WTC11 (cell line): ENCODE measurements around the gene OGN. TPM values are rescaled to one million over a fixed set of nuclear protein-coding genes. Genes with fewer than 3 reads are reported as not detected.

Experiments used
- ATAC-seq: fragments of 200-7000 bp; cut with Tn5 transposase; 2 replicates; pipeline ENCODE4 v1.10.0; 2021; ENCODE audit warnings: mild to moderate bottlenecking, moderate library complexity
- CTCF ChIA-PET: fragments of 300-600 bp; sonication (Branson Sonifier 250); formaldehyde crosslinking; loops from one replicate; lab custom pipeline; 2021; ENCODE audit warnings: antibody characterized with exemption; lab: Charles Lee
- POLR2A ChIA-PET: fragments of 350-600 bp; sonication (Branson Sonifier 250); formaldehyde crosslinking; loops from one replicate; lab custom pipeline; 2021; ENCODE audit warnings: antibody characterized with exemption; lab: Charles Lee
- DNase-seq: peaks from one replicate; pipeline ENCODE4 v3.0.0; 2021; ENCODE audit warnings: low spot score
- H3K27ac Mint-ChIP-seq: 2 replicates; pipeline ENCODE4 v1.8.0; 2021; ENCODE audit warnings: mixed read lengths
- H3K27me3 Mint-ChIP-seq: 2 replicates; pipeline ENCODE4 v1.8.0; 2021; ENCODE audit warnings: low read depth, mild to moderate bottlenecking, moderate library complexity, mixed read lengths
- H3K36me3 Mint-ChIP-seq: 2 replicates; pipeline ENCODE4 v1.8.0; 2021; ENCODE audit warnings: mixed read lengths
- H3K4me1 Mint-ChIP-seq: 2 replicates; pipeline ENCODE4 v1.8.0; 2022; ENCODE audit warnings: mixed read lengths
- H3K4me3 Mint-ChIP-seq: 2 replicates; pipeline ENCODE4 v1.8.0; 2021; ENCODE audit warnings: mild to moderate bottlenecking, moderate library complexity, mixed read lengths
- H3K9me3 Mint-ChIP-seq: 2 replicates; pipeline ENCODE4 v1.8.0; 2021; ENCODE audit warnings: mixed read lengths
- HMGA2 ChIP-seq: fragments of 250-450 bp; sonication (Bioruptor Pico); IDR thresholded peaks from 2 replicates; pipeline ENCODE4 v1.4.0; 2021; ENCODE audit warnings: mild to moderate bottlenecking, moderate library complexity
- NFYB ChIP-seq: sonication (generic); formaldehyde crosslinking; conservative IDR thresholded peaks from 2 replicates; pipeline ENCODE4 v1.8.0; 2022; ENCODE audit warnings: low read depth, missing genetic modification reagents
- NR1H2 ChIP-seq: sonication (generic); formaldehyde crosslinking; IDR thresholded peaks from 2 replicates; pipeline ENCODE4 v1.9.0; 2021; ENCODE audit warnings: mild to moderate bottlenecking, moderate library complexity, missing genetic modification reagents
- TCF7 ChIP-seq: sonication (generic); formaldehyde crosslinking; IDR thresholded peaks from 2 replicates; pipeline ENCODE4 v1.8.0; 2022; ENCODE audit warnings: mild to moderate bottlenecking, low read depth, missing genetic modification reagents, moderate library complexity
- ZNF138 ChIP-seq: sonication (generic); formaldehyde crosslinking; conservative IDR thresholded peaks from 2 replicates; pipeline ENCODE4 v1.8.1; 2022; ENCODE audit warnings: mild to moderate bottlenecking, moderate library complexity, missing genetic modification reagents
- total RNA-seq: library from RNA; stranded (reverse); gene quantifications from 3 replicates; pipeline ENCODE4 v1.2.3, GENCODE V29; 2021
- TF ChIP-seq, protein P1 (sequence below): sonication (generic); formaldehyde crosslinking; IDR thresholded peaks from 2 replicates; pipeline ENCODE4 v1.8.1; 2023; ENCODE audit warnings: mild to moderate bottlenecking, missing genetic modification reagents, moderate library complexity
- TF ChIP-seq, protein P2 (sequence below): sonication (generic); formaldehyde crosslinking; IDR thresholded peaks from 2 replicates; pipeline ENCODE4 v1.8.1; 2022; ENCODE audit warnings: low read depth, mild to moderate bottlenecking, moderate library complexity, missing genetic modification reagents, borderline replicate concordance
- TF ChIP-seq, protein P3 (sequence below): sonication (generic); formaldehyde crosslinking; IDR thresholded peaks from 2 replicates; pipeline ENCODE4 v1.8.1; 2023; ENCODE audit warnings: mild to moderate bottlenecking, missing genetic modification reagents, borderline replicate concordance
- TF ChIP-seq, protein P4 (sequence below): sonication (generic); formaldehyde crosslinking; IDR thresholded peaks from 2 replicates; pipeline ENCODE4 v1.8.1; 2022; ENCODE audit warnings: low read depth, missing genetic modification reagents, borderline replicate concordance
- TF ChIP-seq, protein P5 (sequence below): fragments of 250-450 bp; sonication (Bioruptor Pico); IDR thresholded peaks from 2 replicates; pipeline ENCODE4 v1.9.0; 2021; ENCODE audit warnings: moderate library complexity, mild to moderate bottlenecking, inconsistent platforms, borderline replicate concordance
- TF ChIP-seq, protein P6 (sequence below): sonication (generic); formaldehyde crosslinking; IDR thresholded peaks from 2 replicates; pipeline ENCODE4 v1.8.0; 2022; ENCODE audit warnings: mild to moderate bottlenecking, missing genetic modification reagents
- TF ChIP-seq, protein P7 (sequence below): sonication (generic); formaldehyde crosslinking; IDR thresholded peaks from 2 replicates; pipeline ENCODE4 v1.8.0; 2023; ENCODE audit warnings: mild to moderate bottlenecking, missing genetic modification reagents
- TF ChIP-seq, protein P8 (sequence below): sonication (generic); formaldehyde crosslinking; IDR thresholded peaks from 2 replicates; pipeline ENCODE4 v1.8.0; 2022; ENCODE audit warnings: mild to moderate bottlenecking, missing genetic modification reagents
- TF ChIP-seq, protein P9 (sequence below): sonication (generic); formaldehyde crosslinking; IDR thresholded peaks from 2 replicates; pipeline ENCODE4 v1.8.1; 2022; ENCODE audit warnings: mild to moderate bottlenecking, moderate library complexity, missing genetic modification reagents

The OGN gene
- total RNA-seq, 1 experiment from 2014 or later, result not detected

DNA sequence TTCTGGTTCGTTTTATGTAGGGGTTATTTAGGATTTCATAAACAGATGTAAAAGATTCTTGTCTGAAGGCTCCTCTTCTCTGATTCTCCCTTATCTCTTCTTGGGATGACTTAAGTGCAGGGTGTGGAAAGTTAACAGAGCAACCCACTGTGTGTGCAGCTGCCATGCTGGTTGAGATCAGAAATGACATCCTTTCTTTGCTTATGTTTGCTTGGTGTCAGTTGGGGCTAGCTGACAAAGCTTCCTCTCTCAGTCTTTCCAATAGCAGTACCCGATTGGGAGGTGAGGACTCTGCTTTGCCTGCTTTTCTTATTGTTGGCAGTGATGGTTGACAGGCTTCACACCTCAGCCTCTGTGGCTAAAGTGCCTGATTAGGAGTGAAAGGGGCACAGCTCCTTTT lies 26.5 kb downstream of the OGN start:
- H3K4me3 Mint-ChIP-seq, result no peak overlapping the region
- CTCF ChIA-PET, result interaction anchor here (0.5 kb wide), 1 partner anchor 369 kb away, joined by 4 read pairs; no protein-coding TSS in a partner anchor
- DNase-seq, result no peak
- POLR2A ChIA-PET, result no interaction called here
- H3K27ac Mint-ChIP-seq, result no peak overlapping the region
- H3K4me1 Mint-ChIP-seq, result peaks cover 46% of the 10 kb centered on the region
- H3K27me3 Mint-ChIP-seq, result no peaks in the 10 kb centered on the region
- no peaks in the 10 kb centered on the region; the same call in 1 of the 2 replicates for H3K36me3 Mint-ChIP-seq
- TF ChIP-seq, protein P1, sequence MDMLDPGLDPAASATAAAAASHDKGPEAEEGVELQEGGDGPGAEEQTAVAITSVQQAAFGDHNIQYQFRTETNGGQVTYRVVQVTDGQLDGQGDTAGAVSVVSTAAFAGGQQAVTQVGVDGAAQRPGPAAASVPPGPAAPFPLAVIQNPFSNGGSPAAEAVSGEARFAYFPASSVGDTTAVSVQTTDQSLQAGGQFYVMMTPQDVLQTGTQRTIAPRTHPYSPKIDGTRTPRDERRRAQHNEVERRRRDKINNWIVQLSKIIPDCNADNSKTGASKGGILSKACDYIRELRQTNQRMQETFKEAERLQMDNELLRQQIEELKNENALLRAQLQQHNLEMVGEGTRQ, result no peak
- TF ChIP-seq ZNF138, result no peak
- TF ChIP-seq, protein P2, sequence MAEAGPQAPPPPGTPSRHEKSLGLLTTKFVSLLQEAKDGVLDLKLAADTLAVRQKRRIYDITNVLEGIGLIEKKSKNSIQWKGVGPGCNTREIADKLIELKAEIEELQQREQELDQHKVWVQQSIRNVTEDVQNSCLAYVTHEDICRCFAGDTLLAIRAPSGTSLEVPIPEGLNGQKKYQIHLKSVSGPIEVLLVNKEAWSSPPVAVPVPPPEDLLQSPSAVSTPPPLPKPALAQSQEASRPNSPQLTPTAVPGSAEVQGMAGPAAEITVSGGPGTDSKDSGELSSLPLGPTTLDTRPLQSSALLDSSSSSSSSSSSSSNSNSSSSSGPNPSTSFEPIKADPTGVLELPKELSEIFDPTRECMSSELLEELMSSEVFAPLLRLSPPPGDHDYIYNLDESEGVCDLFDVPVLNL (CRISPR knock-in tag), result no peak
- H3K9me3 Mint-ChIP-seq, result peaks cover 11% of the 10 kb centered on the region; the same call in 1 of the 2 replicates
- no peak for ATAC-seq

DNA sequence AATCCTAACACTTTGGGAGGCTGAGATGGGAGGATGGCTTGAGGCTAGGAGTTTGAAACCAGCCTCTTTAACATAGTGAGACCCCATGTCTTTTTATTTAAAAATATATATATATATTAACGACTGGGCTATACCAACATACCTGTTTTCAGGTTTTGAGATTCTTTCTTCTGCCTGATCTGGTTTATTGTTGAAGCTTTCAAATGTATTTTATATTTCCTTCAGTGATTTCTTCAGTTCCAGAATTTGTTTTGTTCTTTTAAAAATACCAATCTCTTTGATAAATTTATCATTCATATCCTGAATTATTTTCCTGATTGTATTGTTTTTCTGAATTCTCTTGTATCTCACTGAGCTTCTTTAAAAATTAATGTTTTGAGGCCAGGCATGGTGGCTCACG lies 31.2 kb downstream of the OGN start:
- Mint-ChIP-seq H3K4me3 (no peak overlapping the region), H3K9me3 (peaks cover 17% of the 10 kb centered on the region), H3K36me3 (peaks cover 4% of the 10 kb centered on the region; the same call in 1 of the 2 replicates), H3K27ac (no peak overlapping the region), H3K27me3 (no peaks in the 10 kb centered on the region), H3K4me1 (peaks cover 30% of the 10 kb centered on the region)
- ATAC-seq (no peak), DNase-seq (no peak)
- ChIA-PET POLR2A (no interaction called here), CTCF (interaction anchor here (0.6 kb wide), 1 partner anchor 167 kb away, joined by 3 read pairs; no protein-coding TSS in a partner anchor)
- TF ChIP-seq, protein P3, sequence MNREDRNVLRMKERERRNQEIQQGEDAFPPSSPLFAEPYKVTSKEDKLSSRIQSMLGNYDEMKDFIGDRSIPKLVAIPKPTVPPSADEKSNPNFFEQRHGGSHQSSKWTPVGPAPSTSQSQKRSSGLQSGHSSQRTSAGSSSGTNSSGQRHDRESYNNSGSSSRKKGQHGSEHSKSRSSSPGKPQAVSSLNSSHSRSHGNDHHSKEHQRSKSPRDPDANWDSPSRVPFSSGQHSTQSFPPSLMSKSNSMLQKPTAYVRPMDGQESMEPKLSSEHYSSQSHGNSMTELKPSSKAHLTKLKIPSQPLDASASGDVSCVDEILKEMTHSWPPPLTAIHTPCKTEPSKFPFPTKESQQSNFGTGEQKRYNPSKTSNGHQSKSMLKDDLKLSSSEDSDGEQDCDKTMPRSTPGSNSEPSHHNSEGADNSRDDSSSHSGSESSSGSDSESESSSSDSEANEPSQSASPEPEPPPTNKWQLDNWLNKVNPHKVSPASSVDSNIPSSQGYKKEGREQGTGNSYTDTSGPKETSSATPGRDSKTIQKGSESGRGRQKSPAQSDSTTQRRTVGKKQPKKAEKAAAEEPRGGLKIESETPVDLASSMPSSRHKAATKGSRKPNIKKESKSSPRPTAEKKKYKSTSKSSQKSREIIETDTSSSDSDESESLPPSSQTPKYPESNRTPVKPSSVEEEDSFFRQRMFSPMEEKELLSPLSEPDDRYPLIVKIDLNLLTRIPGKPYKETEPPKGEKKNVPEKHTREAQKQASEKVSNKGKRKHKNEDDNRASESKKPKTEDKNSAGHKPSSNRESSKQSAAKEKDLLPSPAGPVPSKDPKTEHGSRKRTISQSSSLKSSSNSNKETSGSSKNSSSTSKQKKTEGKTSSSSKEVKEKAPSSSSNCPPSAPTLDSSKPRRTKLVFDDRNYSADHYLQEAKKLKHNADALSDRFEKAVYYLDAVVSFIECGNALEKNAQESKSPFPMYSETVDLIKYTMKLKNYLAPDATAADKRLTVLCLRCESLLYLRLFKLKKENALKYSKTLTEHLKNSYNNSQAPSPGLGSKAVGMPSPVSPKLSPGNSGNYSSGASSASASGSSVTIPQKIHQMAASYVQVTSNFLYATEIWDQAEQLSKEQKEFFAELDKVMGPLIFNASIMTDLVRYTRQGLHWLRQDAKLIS (CRISPR knock-in tag), result no peak
- TF ChIP-seq, protein P4, sequence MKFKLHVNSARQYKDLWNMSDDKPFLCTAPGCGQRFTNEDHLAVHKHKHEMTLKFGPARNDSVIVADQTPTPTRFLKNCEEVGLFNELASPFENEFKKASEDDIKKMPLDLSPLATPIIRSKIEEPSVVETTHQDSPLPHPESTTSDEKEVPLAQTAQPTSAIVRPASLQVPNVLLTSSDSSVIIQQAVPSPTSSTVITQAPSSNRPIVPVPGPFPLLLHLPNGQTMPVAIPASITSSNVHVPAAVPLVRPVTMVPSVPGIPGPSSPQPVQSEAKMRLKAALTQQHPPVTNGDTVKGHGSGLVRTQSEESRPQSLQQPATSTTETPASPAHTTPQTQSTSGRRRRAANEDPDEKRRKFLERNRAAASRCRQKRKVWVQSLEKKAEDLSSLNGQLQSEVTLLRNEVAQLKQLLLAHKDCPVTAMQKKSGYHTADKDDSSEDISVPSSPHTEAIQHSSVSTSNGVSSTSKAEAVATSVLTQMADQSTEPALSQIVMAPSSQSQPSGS (CRISPR knock-in tag), result no peak
- TF ChIP-seq ZNF138, result no peak
- TF ChIP-seq TCF7 (CRISPR knock-in tag), result no peak
- no peak for TF ChIP-seq NFYB (CRISPR knock-in tag)
- TF ChIP-seq, protein P5, sequence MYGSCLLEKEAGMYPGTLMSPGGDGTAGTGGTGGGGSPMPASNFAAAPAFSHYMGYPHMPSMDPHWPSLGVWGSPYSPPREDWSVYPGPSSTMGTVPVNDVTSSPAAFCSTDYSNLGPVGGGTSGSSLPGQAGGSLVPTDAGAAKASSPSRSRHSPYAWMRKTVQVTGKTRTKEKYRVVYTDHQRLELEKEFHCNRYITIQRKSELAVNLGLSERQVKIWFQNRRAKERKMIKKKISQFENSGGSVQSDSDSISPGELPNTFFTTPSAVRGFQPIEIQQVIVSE, result no peak
- TF ChIP-seq HMGA2 (CRISPR knock-in tag), result no peak
- no peak for TF ChIP-seq NR1H2
- TF ChIP-seq, protein P6, sequence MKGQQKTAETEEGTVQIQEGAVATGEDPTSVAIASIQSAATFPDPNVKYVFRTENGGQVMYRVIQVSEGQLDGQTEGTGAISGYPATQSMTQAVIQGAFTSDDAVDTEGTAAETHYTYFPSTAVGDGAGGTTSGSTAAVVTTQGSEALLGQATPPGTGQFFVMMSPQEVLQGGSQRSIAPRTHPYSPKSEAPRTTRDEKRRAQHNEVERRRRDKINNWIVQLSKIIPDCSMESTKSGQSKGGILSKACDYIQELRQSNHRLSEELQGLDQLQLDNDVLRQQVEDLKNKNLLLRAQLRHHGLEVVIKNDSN (CRISPR knock-in tag), result no peak
- TF ChIP-seq, protein P7, sequence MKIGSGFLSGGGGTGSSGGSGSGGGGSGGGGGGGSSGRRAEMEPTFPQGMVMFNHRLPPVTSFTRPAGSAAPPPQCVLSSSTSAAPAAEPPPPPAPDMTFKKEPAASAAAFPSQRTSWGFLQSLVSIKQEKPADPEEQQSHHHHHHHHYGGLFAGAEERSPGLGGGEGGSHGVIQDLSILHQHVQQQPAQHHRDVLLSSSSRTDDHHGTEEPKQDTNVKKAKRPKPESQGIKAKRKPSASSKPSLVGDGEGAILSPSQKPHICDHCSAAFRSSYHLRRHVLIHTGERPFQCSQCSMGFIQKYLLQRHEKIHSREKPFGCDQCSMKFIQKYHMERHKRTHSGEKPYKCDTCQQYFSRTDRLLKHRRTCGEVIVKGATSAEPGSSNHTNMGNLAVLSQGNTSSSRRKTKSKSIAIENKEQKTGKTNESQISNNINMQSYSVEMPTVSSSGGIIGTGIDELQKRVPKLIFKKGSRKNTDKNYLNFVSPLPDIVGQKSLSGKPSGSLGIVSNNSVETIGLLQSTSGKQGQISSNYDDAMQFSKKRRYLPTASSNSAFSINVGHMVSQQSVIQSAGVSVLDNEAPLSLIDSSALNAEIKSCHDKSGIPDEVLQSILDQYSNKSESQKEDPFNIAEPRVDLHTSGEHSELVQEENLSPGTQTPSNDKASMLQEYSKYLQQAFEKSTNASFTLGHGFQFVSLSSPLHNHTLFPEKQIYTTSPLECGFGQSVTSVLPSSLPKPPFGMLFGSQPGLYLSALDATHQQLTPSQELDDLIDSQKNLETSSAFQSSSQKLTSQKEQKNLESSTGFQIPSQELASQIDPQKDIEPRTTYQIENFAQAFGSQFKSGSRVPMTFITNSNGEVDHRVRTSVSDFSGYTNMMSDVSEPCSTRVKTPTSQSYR (CRISPR knock-in tag), result no peak
- TF ChIP-seq, protein P8, sequence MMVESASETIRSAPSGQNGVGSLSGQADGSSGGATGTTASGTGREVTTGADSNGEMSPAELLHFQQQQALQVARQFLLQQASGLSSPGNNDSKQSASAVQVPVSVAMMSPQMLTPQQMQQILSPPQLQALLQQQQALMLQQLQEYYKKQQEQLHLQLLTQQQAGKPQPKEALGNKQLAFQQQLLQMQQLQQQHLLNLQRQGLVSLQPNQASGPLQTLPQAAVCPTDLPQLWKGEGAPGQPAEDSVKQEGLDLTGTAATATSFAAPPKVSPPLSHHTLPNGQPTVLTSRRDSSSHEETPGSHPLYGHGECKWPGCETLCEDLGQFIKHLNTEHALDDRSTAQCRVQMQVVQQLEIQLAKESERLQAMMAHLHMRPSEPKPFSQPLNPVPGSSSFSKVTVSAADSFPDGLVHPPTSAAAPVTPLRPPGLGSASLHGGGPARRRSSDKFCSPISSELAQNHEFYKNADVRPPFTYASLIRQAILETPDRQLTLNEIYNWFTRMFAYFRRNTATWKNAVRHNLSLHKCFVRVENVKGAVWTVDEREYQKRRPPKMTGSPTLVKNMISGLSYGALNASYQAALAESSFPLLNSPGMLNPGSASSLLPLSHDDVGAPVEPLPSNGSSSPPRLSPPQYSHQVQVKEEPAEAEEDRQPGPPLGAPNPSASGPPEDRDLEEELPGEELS (CRISPR knock-in tag), result no peak
- TF ChIP-seq, protein P9, sequence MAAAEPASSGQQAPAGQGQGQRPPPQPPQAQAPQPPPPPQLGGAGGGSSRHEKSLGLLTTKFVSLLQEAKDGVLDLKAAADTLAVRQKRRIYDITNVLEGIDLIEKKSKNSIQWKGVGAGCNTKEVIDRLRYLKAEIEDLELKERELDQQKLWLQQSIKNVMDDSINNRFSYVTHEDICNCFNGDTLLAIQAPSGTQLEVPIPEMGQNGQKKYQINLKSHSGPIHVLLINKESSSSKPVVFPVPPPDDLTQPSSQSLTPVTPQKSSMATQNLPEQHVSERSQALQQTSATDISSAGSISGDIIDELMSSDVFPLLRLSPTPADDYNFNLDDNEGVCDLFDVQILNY (CRISPR knock-in tag), result no peak
